ENCODE results near the gene PHYKPL.
"Not testable (repeated sequence)": the region's sequence is repeated elsewhere in the genome, so short reads cannot be mapped to it uniquely, and the experiment has no call there.

DNA sequence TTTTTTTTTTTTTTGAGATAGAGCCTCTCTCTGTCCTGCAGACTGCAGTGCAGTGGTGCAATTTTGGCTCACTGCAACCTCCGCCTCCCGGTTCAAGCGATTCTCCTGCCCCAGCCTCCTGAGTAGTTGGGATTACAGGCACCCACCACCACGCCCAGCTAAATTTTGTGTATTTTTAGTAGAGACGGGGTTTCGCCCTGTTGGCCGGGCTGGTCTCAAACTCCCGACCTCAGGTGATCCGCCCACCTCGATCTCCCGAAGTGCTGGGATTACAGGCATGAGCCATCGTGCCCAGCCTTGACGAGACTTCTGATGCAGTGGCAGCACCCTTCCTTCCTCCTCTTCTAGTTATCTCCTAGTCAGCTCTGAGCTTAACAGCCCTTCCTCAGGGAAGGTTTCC lies 3.5 kb downstream of the PHYKPL start:
- TF ChIP-seq SP1, HDAC6 (IDR thresholded peaks at IDR 0.05; ENCODE audit: low read depth, low read length): not testable (repeated sequence)
